ENCODE measurements around the gene DHX29. TPM values are rescaled to one million over a fixed set of nuclear protein-coding genes. Genes with fewer than 3 reads are reported as not detected.
"Not testable (repeated sequence)": the region's sequence is repeated elsewhere in the genome, so short reads cannot be mapped to it uniquely, and the experiment has no call there.

Gene DHX29
- polyA plus RNA-seq, 10 donors, result 23.5 to 34.5 (median 28.8) TPM

DNA sequence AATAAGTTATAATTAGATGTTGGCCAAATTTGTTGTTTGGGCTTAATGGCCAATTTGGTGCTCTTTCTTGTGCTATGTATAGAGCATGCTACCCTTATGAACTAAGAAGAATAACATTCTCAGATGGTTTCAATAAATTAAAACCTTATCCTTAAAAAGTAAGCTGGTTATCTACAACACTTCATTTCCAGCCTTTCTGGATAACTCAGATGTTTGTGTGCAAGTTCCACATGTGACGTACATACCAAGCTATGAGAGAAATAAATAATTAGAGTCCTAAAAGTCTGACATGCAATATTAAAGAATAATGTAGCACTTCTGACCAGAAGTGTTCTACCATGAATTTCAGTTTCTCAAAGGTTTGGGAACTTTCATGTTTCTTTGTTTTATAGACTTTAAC, 12.0 kb upstream of the DHX29 start:
- no peak for DNase-seq

- not testable (repeated sequence) for DNase-seq
These were observed 10.7 kb upstream of the DHX29 start for GRCh38 chr5:55318237-55318636.

DNA sequence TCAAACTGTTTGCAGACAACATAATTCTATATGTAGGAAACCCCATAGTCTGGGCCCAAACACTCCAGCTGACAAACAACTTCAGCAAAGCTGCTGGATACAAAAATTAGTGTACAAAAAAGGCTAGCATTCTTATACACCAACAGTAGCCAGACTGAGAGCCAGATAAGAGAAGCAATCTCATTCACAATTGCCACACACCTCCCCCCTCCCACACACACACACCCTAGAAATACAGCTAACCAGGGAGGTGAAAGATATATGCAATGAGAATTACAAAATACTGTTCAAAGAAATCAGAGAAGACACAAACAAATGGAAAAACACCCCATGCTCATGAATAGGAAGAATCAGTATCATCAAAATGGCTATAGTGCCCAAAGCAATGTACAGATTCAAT, 9.3 kb upstream of the DHX29 start:
- DNase-seq, result no peak

GRCh38 chr5:55316289-55316688, 8.8 kb upstream of the DHX29 start:
- DNase-seq, result no peak

DNA sequence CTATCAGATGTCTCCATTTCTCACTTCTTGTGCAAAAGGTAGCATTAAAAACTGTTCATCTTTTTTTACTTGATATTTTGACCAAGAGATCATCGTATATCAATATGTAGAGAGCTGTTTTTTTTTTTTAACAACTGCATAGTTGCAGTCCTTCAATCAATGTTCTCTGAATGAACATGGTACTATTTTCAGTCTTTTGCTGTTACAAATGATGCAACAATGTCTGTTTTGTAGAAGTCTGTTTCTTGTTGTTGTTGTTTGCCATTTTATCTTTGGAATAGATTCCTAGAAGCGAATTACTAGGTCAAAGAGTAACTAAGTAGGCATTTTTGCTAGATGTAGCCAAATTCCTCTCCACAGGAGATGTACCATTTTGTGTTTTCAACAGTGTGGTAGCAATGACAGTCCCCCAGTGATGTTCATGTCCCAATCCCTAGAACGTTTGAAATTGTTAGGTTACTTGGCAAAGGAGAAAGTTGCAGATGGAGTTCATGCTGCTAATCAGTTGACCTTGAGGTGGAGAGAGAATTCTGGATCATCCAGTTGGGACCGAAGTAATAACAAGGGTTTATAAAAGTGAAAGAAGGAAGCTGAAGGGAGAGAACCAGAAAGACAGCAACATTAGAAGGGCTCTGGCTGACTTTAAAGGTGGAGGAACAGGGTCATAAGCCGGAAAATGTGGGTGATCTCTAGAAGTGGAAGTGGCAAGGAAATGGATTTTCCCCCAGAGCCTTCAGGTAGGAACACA, 6.5 kb upstream of the DHX29 start:
- DNase-seq, result no peak

GRCh38 chr5:55308254-55308836, 851 bp upstream of the DHX29 start:
- peak in 1 of 3 donors; percentile 80 for DNase-seq

GRCh38 chr5:55306641-55307382, 682 bp downstream of the DHX29 start:
- no peak for DNase-seq

- no peak for DNase-seq
These were observed 2.1 kb downstream of the DHX29 start for GRCh38 chr5:55305345-55305744.

DNA sequence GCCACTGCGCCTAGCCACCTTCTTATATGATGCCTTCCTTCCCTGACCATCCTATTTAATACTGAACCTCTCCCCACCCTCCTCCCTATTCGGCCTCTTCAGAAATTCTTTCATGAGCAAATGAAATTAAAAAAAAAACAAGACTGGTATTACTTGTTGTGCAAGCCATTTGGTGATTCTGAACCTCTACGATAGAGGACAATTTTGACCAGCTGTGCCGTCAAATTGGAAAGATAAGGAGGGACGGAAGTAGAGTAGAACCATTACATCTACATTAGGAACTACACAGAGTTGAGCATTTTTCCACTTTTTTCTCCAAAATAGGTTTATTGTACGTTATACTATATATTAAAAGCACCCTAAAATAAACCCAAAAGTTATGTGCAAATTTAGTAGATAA, 2.9 kb downstream of the DHX29 start:
- DNase-seq, result no peak

DNA sequence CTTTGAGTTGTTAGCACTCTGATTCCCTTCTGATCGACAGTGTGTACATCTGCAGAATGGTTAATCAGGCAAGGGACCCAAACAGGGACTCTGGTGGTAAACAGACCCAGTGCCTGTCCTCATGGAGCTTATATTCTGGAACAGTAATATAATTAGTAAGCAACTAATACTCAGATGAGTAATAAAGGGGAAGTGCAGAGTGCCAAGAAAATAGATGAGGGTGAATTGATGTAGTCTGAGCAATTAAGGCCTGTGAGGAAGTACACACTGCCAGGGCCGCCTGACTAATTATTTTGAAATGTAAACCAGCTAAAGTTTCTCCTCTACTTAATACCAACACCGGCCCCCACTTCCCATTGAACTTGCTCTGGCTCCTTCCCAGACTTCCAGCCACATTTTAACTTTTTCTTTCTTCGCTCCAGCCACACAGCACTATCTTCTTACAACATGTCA, 4.2 kb downstream of the DHX29 start:
- peak in 1 of 3 donors; percentile 80 for DNase-seq

DNA sequence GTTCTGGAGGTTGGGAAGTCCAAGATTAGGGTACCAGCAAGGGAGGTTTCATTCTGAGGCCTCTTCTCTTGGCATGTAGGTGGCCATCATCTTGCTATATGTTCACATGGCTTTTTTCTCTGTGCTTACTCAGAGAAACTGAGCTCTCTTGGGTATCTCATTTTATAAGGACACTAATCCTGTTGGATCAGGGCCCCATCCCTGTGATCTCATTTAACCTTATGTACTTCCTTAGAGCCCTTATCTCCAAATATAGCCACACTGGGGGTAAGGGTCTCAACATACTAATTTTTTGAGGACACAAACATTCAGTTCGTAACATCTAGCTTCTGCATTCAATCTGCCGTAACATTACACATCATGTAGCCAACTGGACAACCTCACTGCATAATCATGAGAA, 6.6 kb downstream of the DHX29 start:
- DNase-seq, result no peak

GRCh38 chr5:55294935-55295334, 12.6 kb downstream of the DHX29 start:
- DNase-seq, result no peak

GRCh38 chr5:55290991-55291390, 16.5 kb downstream of the DHX29 start:
- no peak for DNase-seq

- DNase-seq, result no peak
These were observed 17.7 kb downstream of the DHX29 start for GRCh38 chr5:55289808-55290207.

GRCh38 chr5:55286411-55286933, 21.0 kb downstream of the DHX29 start:
- DNase-seq, result no peak

DNA sequence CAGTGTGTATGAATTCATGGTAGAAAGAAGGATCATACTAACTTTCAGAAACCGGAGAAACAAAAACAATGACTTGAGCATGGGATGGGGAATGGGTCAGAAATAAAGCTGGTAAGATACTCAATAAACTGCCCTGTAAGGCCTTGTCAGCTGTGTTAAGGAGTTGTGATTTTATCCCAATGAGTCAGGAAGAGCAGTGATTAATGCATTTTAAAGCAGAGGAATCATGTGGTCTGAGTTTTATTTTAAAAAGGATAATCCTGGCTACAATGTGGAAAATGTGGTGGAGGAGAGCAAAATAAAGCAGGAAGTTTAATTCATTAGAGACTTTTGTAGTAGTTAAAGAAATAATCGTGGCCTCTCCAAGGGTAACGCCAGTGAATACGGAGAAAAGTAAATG, 28.7 kb downstream of the DHX29 start:
- DNase-seq, result peak in 1 of 3 donors; percentile 4

DNA sequence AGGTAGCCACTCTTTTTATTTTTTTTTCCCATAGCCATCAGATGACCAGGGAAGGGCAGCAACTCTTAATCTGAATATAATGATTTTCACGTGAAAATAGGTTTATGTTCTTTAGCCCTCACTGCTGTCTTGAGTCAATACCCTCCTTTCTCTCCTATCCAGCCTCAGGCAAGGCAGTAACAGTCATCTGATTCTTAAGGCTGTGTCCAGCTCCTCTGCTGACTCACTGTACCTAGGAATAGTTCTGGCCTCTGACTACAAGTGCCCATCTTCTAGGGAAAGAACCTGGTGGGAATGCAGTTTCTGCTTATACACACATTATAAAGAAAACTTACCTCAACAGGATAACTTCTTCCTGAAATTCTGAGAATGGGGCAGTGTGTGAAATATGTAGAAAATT, 30.7 kb downstream of the DHX29 start:
- DNase-seq, result no peak

GRCh38 chr5:55258339-55258738, 49.2 kb downstream of the DHX29 start:
- no peak for DNase-seq

- DNase-seq, result no peak
These were observed 52.7 kb downstream of the DHX29 start for GRCh38 chr5:55254802-55255201.

- DNase-seq, result no peak
These were observed 57.4 kb downstream of the DHX29 start for GRCh38 chr5:55250064-55250463.

GRCh38 chr5:55241746-55242145, 65.7 kb downstream of the DHX29 start:
- no peak for DNase-seq

DNA sequence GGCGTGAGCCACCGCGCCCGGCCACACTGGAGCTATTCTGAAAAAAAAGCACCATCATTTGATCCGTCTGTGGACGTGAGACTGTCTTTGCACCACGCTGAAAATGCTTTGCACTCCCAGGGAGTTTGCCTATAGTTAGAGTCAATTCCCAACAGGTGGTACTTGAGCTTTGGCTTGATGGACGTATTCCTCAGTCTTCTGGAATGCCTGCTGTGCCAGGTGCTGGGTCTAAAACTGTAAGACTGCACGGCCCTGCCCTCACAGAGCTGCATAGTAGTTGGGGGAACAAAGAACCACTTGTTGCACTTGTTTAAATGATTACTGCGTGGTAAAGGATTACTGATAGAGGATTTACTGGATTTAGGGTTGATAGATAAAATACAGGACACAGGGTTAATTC, 70.7 kb downstream of the DHX29 start:
- no peak for DNase-seq
